Nucleus accumbens (tissue), 56 donors: ENCODE results near the gene ANKFN1.
"Not testable (repeated sequence)": the region's sequence is repeated elsewhere in the genome, so short reads cannot be mapped to it uniquely, and the experiment has no call there.

Experiments
- DNase-seq, 56 donors: peaks; one replicate each; lab custom pipeline; 2025; lab: John Stamatoyannopoulos, UW

The ANKFN1 gene

DNA sequence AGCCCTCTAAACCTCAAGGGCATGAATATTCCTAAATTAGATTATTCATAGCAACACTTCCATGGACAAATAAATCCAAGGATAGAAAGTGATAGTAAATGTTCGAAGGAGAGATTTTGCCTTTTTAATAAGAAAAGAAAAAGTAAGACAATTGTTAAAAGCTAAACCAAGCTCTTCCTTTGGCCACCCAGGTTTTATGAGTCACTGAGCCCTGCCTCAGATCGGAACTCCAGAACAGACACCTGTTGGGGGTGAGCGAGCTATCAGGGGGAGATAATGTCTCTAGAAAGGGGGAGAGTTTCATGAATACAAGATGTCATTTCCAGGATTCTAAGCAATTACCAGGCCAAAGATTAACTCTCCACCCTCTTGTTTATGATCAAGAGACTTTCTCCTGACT, 171.4 kb downstream of the ANKFN1 start:
- DNase-seq: no peak

DNA sequence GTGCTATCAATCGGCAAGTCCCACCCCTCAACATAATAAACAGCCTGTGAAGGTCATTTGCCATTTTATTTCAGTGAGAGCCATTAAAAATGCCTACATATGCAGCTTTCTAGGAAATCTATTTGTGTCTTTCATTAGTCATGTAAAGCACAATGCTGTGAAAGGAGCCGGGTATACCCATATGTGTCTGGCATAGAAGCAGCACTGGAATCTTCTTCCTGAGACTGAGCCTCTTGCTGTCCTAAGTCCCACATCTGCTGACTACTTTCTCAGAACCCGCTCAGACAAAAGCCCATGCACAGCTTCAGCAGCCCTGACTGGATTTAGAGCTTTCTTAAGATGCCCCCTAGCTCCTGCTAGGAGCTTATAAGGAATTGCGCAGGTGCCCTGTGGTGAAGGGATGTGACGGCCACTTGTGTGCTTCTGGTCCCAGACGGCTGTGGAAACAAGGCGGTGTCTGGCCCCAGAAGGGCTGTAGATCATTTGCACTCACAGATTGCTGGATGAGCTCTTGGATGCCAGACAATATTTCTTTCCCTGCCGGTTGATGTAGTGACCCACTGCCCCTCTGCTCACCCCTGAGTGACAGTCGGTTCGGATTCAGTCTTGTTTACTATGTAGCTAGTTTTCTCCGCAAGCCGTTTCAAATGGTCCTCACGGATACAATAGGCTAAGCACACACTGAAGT, 172.2 kb downstream of the ANKFN1 start:
- peak in 1 of 56 donors; percentile 2 for DNase-seq

DNA sequence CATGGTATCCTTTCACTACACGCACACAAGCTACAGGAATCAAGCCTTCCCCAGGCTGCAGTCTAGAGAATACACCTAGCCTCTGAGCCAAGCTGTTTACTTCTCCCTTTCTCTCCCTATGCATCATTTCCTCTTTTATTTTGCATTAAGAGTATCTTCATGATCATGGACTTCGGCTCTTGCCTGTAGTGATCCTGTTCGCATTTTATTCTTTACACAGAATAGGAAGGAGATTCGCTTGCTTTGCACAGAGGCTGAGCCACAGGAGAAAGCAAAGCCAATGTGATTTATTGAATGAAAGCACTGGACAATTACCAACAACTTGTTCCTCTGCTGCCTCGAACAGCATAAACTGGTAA, 172.7 kb downstream of the ANKFN1 start:
- DNase-seq: no peak

DNA sequence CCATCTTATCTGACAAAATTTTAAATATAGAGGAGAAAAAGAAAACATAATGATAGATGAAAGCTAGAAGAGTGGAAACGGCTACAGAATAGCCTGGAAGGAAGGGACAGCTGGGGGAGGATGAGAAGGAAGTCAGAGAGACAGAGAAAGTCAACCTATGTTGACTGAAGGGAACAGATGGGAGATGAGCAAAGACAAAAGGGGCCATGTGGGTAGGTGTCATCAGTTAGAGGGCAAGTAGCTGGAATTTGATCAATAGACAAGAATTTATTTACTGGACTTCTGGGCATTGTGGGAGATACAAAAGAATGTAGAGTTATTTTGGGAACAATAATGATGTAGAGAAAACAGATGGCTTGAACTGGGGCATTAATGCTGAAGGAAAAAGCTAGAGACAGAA, 194.4 kb downstream of the ANKFN1 start:
- no peak for DNase-seq

DNA sequence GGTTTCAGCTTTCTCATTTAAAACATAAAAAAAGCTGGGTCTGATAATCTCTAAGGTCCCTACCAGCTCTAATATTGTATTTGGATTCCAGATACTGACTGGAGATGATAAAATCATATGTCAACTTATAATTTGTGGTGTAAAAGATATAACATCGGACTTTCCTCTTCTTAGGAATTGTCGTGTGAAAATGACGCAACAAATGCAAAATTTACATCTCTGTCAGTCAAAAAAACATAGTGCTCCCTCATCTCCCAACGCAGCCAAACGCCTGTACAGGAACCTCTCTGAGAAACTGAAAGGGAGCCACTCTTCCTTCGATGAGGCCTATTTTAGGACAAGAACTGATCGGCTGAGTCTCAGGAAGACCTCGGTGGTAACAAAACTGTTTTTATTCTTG, 197.3 kb downstream of the ANKFN1 start:
- no peak for DNase-seq

DNA sequence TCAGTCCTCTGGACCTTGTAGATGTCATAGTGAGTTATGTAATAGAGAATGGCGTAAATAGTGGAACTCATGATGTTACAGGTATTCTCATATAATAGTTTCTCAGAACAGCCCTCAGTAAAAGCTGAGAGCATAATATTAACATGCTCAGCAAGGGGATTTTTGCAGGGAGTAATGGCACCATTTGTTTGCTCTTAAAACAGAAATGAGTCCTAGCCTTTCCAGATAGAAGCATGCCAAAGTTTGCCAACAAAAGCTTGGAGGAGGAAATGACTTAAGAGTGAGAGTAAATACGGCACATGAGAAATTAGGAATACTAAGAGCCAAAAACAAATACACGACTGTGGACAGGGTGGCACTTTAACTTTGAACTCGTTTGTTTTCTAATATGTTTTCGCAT, 198.4 kb downstream of the ANKFN1 start:
- no peak for DNase-seq

DNA sequence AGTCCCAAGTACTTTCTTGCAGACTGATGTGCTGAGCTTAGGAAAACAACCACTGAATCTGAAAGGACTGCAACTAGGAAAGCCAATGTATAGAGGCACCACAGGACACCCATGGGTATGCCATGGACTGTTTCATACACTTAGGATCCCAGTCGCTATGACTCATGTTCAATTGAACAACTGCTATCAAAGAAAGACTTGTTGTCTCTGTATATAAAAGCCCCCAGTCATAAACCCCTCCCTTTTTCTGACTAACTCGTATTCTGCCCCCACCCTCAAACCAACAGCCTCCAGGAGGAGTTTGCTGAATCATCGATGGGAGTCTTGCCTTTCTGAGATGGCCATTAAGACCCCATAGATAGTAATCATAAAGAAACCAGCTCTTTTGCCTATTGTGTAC, 205.4 kb downstream of the ANKFN1 start:
- no peak for DNase-seq

DNA sequence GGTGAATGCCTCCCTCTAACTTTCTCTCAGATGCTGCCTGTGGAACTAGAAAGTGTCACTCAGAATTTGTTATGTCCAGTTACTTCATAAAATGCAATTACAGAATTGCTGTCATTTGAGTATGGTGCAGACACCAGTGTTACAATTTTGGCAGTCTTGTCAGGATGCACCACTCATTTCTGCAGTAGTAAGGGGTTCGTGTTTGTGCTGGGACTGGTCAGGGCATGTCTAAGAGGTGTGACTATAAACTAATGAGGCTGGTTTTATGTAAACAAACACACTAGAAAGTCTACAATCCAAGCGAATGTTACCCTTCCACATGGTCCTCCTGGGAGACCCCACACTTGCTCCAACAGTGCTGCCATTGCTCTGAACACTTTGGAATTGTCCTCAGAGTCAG, 206.2 kb downstream of the ANKFN1 start:
- DNase-seq: no peak

DNA sequence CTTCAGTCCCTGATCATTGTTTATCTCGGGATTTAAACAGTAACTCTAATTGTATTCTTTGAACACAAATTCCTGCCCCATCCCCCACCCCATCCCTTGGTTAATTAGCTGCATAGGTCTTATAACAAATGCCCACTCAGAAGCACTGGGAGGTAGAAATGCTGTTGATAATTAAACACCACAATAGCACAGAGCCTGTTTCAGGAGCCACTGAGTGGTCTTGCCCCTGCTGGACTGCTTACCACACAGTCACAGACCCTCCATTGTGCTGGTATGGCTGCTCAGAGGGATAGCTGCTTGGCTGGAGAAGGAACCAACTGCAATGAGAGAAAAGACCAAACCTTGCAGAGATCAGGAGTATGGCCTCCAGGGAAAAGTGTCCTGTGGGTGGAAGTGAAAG, 214.1 kb downstream of the ANKFN1 start:
- no peak for DNase-seq

DNA sequence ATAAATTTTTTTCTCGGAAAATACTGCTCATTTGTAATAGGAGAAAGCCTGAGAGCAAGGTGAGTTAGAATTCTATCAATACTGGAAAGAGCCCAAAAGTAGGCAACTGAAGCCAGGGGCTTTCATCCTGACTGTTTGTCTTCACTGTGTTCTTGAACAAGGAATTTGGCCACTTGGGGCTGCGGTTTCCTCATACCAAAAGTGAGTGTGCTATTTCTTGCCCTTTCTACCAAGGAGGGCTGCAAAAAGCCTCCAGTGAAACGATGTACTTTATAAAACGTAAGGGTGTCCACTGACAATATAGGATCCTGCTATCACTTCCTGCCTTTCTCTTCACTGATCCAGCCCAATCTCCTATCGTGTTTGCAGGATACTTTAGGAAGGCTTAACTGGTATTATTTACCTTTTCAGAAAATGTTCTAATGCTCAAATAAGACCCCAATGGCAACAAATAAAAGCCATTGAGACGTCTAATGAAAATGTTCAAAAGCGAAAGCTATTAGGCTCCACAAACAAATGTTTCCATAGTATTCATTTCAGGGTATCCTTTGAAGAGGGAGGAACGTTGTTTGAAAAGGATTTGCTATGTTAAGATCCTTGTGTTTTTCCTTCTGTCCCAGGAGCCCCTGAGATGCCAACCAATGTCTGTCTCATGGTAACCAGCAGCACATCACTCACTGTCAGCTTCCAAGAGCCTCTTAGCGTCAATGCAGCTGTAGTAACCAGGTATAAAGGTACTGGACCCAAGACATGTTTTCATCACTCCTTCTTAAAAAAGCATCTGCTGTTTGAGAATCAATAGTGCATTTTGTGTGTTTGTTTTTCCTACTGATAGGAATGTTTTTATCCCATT, 220.9 kb downstream of the ANKFN1 start:
- DNase-seq: no peak

DNA sequence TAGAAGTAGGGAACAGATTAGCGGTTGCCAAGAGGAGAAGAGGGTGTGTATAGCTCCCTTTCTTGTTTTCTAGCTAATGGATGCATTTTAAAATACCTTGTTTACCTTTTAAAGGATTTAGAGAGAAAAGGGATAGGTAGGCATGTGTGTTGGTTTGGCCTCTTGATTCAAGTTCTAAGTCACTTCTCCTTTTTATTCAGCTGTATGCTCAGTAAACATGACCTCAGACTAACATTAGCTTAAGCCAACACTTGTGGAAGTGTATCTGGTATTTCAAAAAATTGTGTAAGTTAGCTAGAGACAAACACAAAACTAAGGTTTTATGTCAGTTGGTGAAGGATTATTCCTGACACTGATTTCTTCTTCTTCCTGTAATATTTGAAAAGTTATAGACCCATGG, 236.1 kb downstream of the ANKFN1 start:
- no peak for DNase-seq

DNA sequence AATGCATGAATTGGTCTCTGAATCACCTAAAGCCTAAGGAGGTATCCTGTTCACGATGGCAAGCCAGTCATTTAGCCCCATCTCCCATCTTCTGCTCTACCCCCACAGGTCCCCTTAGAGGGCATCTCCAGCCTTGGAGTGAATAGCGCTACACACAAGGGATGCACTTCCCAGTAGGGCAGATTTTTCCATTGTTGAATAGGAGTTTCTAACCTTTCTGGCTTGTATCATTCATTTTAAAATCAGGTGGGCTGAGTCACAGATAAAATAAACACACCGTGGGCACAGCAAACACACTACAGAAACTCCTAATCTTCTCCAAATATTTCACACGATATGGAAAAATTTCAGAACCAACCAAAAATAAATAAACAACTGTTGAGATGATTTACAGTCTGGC, 239.0 kb downstream of the ANKFN1 start:
- DNase-seq: no peak

DNA sequence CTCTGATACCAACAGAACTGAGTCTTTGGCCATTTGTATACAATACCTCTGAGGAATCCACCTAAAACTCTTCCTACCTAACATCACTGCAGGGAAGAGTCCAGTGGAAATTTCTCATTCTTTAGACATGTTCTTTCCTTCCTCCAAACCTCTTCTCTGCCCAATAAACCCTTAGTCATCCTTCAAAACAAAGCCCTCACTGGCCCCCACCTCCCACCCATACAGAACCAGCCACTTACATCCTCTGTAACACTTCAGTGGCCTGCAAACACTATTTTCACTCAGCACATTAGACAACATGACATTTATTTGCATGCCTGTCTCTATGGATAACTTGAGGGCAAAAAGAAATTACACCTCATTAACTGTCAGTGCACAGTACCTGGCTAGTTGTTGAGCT, 239.9 kb downstream of the ANKFN1 start:
- DNase-seq: no peak

DNA sequence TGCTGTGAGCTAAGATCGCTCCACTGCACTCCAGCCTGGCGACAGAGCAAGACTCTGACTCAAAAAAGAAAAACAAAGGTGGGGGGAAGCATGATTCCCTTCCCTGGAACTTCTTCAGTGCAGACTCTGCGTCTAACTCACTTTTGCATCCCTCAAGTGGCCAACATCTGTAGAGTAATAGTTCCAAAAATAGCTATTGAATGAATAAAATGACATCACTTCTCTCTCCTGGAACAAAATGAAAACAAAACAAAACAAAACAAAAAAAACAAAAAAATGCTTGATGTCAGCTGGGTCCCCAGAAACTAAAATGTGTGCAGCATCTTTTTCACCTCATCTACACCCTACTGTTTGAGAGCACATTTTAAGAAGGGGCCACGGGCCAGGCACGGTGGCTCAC, 242.5 kb downstream of the ANKFN1 start:
- DNase-seq: no peak

DNA sequence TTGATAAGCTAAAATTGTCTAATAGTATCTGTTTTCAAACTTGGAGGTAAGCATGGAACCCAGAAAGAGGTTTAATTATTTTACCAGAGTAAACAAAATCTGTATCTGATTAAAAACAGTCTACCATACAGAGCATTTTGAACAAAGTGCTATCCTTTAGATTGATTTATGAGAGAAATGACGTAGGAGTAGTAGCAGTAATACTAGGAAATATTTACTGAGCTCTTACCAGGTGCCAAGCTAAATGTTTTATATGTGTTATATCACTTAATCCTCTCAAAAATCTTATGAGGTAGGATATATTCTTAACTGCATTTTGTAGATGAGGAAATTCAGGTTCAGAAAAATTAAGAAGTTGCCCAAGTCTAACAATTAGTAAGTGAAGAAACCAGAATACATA, 253.8 kb downstream of the ANKFN1 start:
- no peak for DNase-seq

DNA sequence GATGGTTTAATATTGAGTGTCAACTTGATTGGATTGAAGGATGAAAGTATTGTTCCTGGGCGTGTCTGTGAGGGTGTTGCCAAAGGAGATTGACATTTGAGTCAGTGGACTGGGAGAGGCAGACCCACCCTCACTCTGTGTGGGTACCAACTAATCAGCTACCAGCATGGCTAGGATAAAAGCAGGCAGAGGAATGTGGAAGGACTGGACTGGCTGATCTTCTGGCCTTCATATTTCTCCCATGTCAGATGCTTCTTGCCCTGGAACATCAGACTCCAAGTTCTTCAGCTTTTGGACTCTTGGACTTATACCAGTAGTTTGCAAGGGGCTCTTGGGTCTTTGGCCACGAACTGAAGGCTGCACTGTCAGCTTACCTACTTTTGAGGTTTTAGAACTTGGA, 259.1 kb downstream of the ANKFN1 start:
- DNase-seq: not testable (repeated sequence)

DNA sequence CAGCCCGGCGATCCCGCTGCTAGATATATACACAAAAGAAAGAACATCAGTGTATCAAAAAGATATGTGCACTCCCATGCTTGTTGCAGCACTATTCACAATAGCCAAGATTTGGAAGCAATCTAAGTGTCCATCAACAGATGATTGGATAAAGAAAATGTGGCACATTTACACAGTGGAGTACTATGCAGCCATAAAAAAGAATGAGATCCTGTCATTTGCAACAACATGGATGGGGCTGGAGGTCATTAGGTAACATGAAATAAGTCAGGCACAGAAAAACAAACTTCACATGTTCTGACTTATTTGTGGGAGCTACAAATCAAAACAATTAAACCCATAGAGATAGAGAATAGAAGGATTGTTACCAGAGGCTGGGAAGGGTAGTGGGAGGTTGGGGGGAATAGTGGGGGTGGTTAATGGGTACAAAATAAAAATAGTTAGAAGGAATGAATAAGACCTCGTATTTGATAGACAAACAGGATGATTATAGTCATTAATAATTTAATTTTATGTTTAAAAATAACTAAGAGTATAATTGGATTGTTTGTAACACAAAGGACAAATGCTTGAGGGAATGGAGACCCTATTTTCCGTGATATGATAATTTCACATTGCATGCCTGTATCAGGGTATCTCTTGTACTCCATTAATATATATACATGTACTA, 263.5 kb downstream of the ANKFN1 start:
- no peak for DNase-seq

DNA sequence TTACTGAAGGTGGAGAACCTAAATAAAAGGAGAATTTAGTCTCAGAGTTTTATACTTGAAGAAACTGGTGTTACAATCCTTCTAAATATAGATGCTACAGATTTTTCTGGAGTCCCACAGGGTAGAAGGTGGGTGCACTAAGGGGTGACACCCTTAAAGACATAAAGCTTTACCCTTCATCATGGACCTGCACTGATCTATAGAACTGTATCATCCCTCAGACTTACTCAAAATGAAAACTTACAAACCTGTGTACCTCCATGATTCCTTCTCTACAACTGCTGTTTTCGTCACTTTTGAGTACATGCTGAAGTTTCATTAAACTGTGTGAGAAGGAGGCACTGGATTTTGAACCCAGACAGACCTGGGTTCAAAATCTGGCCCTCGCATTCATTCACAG, 270.7 kb downstream of the ANKFN1 start:
- no peak for DNase-seq

DNA sequence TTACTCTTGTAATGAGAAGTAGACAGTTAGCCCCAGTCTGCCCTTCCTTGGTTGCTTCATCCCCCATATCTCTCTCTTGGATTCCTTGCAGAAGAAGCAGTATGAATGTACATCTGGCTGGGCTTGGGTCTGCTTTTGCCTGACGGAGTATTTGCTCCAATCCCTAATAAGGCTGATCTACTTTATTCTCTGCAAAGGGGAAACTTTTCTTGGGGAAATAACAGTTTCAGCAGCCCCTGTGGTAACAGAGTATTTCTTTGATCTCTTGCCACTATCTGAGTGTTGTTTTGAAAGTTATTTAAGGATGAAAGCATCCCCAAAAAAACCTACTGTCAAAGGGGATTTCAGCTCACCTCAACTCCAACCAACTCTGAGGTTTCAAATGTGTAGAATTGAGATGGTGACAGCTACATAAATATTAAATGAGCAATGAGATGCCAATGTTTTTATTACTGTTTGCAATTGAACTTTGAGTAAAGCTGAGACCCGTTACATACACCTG, 271.3 kb downstream of the ANKFN1 start:
- DNase-seq: no peak

DNA sequence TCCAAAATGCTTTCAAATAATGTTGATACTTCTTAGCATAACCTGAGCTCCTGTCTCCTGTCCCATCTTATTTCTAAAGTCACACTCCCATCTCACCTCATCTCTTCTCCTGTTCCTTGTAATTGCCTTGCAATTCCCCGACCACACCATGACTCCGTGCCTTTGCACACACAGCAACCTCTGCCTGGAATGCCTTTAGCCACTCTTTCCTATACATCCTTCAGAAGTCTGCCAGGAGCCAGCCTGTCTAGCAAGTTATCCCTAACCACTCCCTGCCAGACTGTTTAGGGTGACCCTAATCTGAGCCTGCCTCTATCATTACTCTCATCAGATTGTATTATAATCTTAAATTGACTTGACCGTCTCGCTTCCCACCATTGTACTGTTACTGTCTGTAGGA, 272.2 kb downstream of the ANKFN1 start:
- DNase-seq: no peak

DNA sequence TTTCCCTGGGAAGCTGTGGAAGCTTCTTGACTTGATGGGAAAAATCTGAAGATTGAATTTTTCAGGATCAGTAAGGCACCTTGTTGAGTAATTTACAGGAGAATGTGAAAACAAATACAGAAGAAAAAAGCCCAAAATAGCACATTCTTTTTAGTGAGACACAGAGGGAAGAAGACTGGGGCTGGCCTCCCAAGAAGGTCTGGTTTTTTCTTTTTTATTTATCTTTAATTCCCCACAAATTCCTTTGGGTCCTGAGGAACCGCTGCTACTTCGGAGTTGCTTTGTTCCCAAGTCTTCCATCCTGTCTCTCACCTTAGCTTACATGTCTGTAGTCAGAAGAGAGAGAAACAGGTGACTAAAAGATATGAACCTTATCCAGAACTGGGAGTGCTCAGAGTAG, 273.6 kb downstream of the ANKFN1 start:
- no peak for DNase-seq

DNA sequence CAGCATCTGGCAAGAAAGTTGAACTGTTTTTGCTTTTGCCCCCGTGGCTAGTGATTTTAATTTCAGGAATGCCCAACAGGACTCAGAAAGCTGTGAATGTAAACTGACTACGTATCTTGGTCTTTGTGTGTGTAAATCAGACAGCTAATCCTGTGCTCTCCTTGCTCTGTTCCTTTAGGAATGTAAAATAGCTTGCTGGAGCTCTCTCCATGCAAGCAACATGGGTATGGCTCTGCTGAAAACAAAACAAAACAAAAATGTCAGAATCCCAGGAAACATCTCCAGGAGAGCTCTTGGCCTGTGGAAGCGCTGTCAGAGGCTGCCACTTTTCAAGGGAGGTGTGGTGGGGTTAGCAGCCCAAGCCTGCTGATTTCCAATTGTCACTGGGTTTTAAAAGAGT, 278.5 kb downstream of the ANKFN1 start:
- no peak for DNase-seq
